HG03064 (cell line): ENCODE measurements around the gene BOLA2B.
A peak's percentile ranks its signal among the peaks of the same experiment; 100 is the strongest.
"Not testable (repeated sequence)": the region's sequence is repeated elsewhere in the genome, so short reads cannot be mapped to it uniquely, and the experiment has no call there.

ENCODE experiments used
- ATAC-seq: cut with Tn5 transposase; IDR thresholded peaks from one replicate; pipeline ENCODE4 v1.9.1; 2021; ENCODE audit warnings: low read depth; ENCODE audit not compliant: unreplicated experiment

BOLA2B gene

DNA sequence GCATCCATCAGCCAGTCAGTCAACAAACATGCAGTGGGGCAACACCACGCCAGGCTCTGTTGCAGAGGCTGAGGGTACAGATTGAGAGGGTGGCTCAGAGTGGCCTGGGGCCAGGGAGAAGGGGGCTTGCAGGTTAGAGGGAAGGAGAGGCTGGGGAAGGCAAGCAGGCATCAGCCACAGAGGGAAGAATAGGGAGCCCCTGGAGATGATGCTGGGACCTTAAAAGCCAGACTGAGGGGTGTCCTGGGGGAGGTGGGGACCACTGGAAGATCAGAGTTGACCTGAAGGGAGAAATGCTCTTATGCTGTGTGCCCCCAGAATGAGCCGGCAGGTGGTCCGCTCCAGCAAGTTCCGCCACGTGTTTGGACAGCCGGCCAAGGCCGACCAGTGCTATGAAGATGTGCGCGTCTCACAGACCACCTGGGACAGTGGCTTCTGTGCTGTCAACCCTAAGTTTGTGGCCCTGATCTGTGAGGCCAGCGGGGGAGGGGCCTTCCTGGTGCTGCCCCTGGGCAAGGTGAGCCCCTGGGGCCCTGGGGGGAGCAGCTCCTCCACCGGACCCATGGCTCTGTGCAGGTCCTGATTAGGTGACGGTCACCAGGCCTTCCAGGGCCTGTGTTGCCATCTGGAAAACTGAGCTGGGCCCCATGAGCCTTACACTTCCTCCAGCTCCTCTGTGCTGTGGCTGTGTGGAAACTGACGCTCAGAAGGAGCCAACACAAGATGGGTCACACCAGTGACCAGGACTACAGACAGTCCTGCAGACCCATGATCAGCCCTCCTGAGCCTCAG, 8.4 kb downstream of the BOLA2B start:
- no peak for ATAC-seq

GRCh38 chr16:30184096-30184890, 9.2 kb downstream of the BOLA2B start:
- ATAC-seq, result peak; percentile 23

DNA sequence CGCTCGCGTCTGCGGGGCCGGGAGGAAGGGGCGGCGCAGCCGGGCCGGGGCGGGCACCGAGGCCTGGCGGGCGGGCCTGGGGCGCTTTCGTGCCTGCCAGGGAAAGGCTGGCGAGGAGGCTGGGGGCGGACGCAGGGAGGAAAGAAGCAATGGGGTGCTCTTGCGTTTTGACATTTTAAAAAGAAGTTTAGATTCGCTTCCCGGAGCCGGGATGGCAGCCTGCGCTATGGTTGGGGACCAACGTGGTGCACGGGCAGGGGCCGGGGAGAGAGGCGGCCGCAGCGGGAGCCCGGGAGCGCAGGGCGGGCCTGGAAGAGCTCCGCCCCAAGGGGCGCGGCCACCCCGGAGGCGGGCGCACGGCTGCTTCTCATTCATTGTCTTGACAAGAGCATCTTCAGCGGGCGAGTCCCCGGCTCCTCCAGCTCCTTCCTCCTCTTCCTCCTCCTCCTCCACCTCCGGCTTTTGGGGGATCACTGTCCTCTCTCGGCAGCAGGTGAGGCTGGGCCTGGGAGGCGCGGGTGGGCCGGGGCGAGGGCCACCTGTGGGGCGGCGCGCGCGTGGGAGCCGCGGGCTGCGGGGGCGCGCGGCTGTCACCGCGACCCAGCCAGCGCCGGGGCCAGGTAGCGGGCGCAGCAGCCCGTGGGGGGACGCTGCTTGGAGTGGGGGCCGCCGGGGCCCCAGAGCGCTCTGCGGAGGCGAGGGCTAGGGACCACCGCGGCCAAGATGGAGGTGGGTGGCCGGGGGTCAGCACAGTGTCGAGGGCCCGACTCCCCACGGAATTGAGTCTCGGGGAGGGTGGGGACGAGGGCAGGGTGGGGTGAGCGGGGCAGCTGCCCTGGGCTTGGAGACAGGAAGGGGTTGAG, 10.0 kb downstream of the BOLA2B start, which contains the start of gene CORO1A:
Gene CORO1A, plus strand, starts transcription at position 370 of the 863 bp plus-strand sequence. CDS start 1,608 bp downstream, outside the sequence.
- peak; percentile 38 for ATAC-seq

DNA sequence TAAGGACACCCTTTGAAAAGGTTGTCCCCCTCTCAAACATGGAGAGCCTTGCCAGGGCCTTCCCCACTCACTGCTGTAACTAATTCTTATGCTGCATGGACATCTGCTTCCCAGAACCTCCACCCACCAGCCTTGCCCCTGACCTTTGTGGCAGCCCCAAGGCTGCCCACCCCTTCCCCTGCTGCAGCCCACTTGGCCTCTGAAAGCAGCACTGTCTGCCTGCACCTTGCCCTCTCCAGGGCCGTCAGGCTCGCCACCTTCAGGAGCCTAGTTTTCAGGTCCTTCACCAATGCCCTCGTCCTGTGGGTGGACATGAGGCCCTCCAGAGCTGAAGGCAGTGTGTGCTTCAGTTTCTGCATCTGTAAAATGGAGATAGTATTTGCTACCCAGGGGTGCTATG, 12.7 kb downstream of the BOLA2B start:
- ATAC-seq, result no peak

GRCh38 chr16:30179931-30180330, 13.5 kb downstream of the BOLA2B start:
- ATAC-seq, result no peak

DNA sequence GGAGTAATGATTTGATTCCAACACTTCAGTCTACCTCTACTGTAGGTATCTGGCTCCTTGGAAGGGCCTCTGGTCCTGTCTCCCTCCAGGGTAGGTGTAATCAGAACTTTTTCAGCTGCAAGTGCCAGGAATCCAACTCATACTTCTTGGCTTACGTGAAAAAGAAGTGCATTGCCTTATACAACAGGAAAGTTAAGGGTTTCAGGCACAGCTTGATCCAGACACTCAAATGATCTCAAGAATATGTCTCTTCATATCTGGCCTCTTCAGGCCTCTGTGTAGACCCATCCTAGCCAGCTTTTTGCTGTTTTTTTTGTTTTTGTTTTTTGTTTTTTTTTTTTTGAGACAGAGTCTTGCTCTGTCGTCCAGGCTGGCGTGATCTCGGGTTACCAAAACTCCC, 14.3 kb downstream of the BOLA2B start:
- ATAC-seq, result no peak

DNA sequence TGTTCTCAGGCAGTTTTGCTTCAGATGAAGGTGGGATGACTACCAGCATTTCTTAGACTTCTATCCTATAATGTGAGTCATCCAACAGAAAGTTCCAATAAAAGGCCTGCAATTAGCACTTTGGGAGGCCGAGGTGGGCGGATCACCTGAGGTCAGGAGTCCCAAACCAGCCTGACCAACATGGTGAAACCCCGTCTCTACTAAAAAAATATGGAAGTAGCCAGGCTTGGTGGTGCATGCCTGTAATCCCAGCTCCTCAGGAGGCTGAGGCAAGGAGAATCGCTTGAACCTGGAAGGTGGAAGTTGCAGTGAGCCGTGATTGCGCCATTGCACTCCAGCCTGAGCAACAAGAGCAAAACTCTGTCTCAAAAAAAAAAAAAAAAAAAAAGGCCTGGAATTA, 16.6 kb downstream of the BOLA2B start:
- not testable (repeated sequence) for ATAC-seq

DNA sequence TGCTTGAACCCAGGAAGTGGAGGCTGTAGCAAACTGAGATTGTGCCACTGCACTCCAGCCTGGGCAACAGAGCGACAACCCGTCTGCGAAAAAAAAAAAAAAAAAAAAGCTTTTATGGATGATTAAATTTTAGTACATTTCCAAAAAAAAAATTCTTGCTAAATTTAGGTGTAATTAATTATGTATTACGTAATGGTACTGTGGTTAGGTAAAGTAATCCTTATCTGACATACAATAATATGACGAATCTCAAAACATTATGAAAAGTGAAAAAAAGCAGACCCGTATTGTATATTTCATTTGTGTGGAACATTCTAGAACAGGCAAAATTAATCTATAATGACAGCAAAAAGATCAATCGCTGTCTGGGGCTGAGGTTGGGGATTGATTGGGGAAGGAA, 20.4 kb downstream of the BOLA2B start:
- ATAC-seq, result no peak

DNA sequence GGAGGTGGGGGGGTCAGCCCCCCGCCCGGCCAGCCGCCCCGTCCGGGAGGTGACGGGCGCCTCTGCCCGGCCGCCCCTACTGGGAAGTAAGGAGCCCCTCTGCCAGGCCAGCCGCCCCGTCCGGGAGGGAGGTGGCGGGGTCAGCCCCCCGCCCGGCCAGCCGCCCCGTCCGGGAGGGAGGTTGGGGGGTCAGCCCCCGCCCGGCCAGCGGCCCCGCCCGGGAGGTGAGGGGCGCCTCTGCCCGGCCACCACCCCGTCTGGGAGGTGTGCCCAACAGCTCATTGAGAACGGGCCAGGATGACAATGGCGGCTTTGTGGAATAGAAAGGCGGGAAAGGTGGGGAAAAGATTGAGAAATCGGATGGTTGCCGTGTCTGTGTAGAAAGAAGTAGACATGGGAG, 23.3 kb downstream of the BOLA2B start:
- not testable (repeated sequence) for ATAC-seq

DNA sequence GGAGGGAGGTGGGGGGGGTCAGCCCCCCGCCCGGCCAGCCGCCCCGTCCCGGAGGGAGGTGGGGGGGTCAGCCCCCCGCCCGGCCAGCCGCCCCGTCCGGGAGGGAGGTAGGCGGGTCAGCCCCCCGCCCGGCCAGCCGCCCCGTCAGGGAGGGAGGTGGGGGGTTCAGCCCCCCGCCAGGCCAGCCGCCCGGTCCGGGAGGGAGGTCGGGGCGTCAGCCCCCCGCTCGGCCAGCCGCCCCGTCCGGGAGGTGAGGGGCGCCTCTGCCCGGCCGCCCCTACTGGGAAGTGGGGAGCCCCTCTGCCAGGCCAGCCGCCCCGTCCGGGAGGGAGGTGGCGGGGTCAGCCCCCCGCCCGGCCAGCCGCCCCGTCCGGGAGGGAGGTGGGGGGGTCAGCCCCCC, 24.1 kb downstream of the BOLA2B start:
- not testable (repeated sequence) for ATAC-seq

DNA sequence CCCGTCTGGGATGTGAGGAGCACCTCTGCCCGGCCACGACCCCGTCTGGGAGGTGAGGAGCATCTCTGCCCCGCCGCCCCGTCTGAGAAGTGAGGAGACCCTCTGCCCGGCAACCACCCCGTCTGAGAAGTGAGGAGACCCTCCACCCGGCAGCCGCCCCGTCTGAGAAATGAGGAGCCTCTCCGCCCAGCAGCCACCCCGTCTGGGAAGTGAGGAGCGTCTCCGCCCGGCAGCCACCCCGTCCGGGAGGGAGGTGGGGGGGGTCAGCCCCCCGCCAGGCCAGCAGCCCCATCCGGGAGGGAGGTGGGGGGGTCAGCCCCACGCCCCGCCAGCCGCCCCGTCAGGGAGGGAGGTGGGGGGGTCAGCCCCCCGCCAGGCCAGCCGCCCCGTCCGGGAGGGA, 24.7 kb downstream of the BOLA2B start:
- ATAC-seq, result not testable (repeated sequence)

GRCh38 chr16:30166202-30166902, 27.1 kb downstream of the BOLA2B start:
- no peak for ATAC-seq

- no peak for ATAC-seq
Observed at GRCh38 chr16:30163538-30163937, 29.9 kb downstream of the BOLA2B start.

DNA sequence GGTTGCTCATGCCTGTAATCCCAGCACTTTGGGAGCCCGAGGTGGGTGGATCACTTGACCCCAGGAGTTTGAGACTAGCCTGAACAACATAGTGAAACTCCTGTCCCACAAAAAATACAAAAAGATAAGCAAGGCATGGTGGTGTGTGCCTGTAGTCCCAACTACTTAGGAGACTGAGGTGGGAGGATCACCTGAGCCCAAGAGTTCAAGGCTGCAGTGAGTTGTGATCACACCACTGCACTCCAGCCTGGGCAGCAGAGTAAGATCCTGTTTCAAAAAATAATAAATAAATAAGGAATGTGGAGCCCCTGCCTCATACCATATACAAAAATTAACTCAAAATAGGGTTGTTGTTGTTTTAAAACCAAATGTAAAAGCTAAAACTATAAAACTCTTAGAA, 36.3 kb downstream of the BOLA2B start:
- no peak for ATAC-seq

DNA sequence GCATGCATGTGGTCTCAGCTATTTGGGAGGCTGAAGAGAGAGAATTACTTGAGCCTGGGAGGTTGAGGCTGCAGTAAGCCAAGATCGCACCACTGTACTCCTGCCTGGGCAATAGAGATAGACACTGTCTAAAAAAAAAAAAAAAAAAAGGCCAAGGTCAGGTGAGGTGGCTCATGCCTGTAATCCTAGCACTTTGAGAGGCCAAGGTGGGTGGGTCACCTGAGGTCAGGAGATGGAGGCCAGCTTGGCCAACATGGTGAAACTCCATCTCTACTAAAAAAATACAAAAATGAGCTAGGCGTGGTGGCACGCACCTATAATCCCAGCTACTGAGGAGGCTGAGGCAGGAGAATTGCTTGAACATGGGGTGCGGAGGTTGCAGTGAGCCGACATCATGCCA, 38.3 kb downstream of the BOLA2B start:
- no peak for ATAC-seq

DNA sequence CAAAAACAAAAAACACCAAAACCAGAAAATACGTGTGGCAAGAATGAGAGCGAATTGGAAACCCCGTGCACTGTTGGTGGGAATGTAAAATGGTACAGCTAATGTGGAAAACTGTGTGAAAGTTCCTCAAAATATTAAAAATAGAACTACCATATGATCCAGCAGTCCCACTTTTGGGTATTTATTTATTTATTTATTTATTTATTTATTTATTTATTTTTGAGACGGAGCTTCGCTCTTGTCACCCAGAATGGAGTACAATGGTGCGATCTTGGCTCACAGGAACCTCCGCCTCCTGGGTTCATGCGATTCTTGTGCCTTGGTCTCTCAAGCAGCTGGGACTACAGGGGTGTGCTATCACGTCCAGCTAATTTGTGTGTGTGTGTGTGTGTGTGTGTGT, 40.9 kb downstream of the BOLA2B start:
- no peak for ATAC-seq

GRCh38 chr16:30151091-30151490, 42.4 kb downstream of the BOLA2B start:
- ATAC-seq, result no peak

DNA sequence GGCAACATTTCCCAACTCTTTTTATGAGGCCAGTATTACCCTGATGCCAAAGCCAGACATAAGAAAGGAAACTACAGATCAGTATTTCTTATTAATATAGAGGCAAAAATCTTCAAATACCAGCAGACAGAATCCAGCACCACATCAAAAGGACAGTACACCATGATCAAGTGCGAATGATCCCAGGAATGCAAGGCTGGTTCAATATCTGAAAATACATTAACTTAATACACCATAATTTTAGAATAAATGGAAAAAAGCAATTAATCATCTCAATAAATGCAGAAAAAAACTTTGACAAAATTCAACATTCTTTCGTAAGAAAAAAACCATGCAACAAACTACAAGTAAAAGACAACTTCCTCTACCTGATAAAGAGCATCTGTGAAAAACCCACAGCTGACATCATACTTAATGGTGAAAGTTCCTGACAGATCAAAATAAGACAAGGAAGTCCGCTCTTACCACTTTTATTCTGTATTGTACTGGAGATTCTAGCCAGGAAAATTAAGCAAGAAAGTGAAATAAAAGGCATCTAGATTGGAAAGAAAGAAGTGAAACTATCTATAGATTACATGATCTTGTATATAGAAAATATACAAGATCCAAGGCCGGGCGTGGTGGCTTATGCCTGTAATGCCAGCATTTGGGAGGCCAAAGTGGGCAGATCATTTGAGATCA, 44.1 kb downstream of the BOLA2B start:
- no peak for ATAC-seq

- no peak for ATAC-seq
Observed at GRCh38 chr16:30147843-30148510, 45.5 kb downstream of the BOLA2B start.
